SW480 (cell line): Measurements from ENCODE around the gene TMEM234.
A peak's percentile ranks its signal among the peaks of the same experiment; 100 is the strongest.

Experiments
- DNase-seq: peaks from one replicate; pipeline ENCODE4 v3.0.0-alpha.2; 2016; ENCODE audit warnings: low spot score

The TMEM234 gene

GRCh38 chr1:32239790-32240139, 17.6 kb upstream of the TMEM234 start:
- DNase-seq: no peak

- no peak for DNase-seq
Observed at GRCh38 chr1:32239337-32239736, 17.2 kb upstream of the TMEM234 start.

- DNase-seq: no peak
Observed at GRCh38 chr1:32234792-32235191, 12.6 kb upstream of the TMEM234 start.

GRCh38 chr1:32232558-32233304, 10.6 kb upstream of the TMEM234 start:
- DNase-seq: no peak

GRCh38 chr1:32231843-32232432, 9.8 kb upstream of the TMEM234 start:
- no peak for DNase-seq

GRCh38 chr1:32228771-32229170, 6.6 kb upstream of the TMEM234 start:
- no peak for DNase-seq

- DNase-seq: no peak
Observed at GRCh38 chr1:32224285-32224684, 2.1 kb upstream of the TMEM234 start.

- no peak for DNase-seq
Observed at GRCh38 chr1:32223683-32224082, 1.5 kb upstream of the TMEM234 start.

GRCh38 chr1:32221581-32221979, 573 bp downstream of the TMEM234 start:
- DNase-seq: no peak

- DNase-seq: no peak
Observed at GRCh38 chr1:32220746-32221580, 1.2 kb downstream of the TMEM234 start.

GRCh38 chr1:32219022-32219421, 3.1 kb downstream of the TMEM234 start:
- no peak for DNase-seq

- DNase-seq: no peak
Observed at GRCh38 chr1:32216566-32216965, 5.6 kb downstream of the TMEM234 start.

- peak; percentile 48 for DNase-seq
Observed at GRCh38 chr1:32215629-32216480, 6.3 kb downstream of the TMEM234 start.

GRCh38 chr1:32208891-32209328, 13.2 kb downstream of the TMEM234 start, which contains the start of gene DCDC2B:
Gene DCDC2B, plus strand, starts transcription at chr1:32209089. Its CDS starts 5 bp downstream, at chr1:32209094.
- DNase-seq: peak; percentile 64

GRCh38 chr1:32208469-32208868, 13.7 kb downstream of the TMEM234 start:
- no peak for DNase-seq

- DNase-seq: peak; percentile 86
Observed at GRCh38 chr1:32205401-32206370, 16.5 kb downstream of the TMEM234 start, which contains the start of gene IQCC. Gene IQCC, plus strand, starts transcription at chr1:32205671. Its CDS starts 11 bp downstream, at chr1:32205682.

- no peak for DNase-seq
Observed at GRCh38 chr1:32204943-32205361, 17.2 kb downstream of the TMEM234 start.

- DNase-seq: peak; percentile 36
Observed at GRCh38 chr1:32201011-32201855, 20.9 kb downstream of the TMEM234 start.

GRCh38 chr1:32200226-32201010, 21.7 kb downstream of the TMEM234 start, which contains the start of gene CCDC28B:
Gene CCDC28B, plus strand, starts transcription at chr1:32200595. Its CDS starts 1,341 bp downstream, at chr1:32201936.
- DNase-seq: peak; percentile 56
